PC-9 (cell line): ENCODE data around the gene SLC22A23. TPM values are rescaled to one million over a fixed set of nuclear protein-coding genes. Genes with fewer than 3 reads are reported as not detected.

Source experiments
- BruUV-seq: library from RNA; stranded (reverse); fragments of 400-500 nt; replicated peaks from 2 replicates; lab custom pipeline; 2021; lab: Mats Ljungman, UMichigan
- CTCF ChIA-PET: fragments of 300-600 bp; sonication (Branson Sonifier 250); formaldehyde crosslinking; loops from one replicate; lab custom pipeline; 2022; ENCODE audit warnings: antibody characterized with exemption; lab: Charles Lee
- POLR2A ChIA-PET: fragments of 300-600 bp; sonication (Branson Sonifier 250); formaldehyde crosslinking; loops from one replicate; lab custom pipeline; 2022; ENCODE audit warnings: antibody characterized with exemption; ENCODE audit not compliant: unreplicated experiment; lab: Charles Lee
- DNase-seq, 2 experiments: peaks; one replicate each; pipeline versions ENCODE4 v3.0.0 to v3.0.0-alpha.2; 2015 to 2022; ENCODE audit warnings: mixed read lengths in 1 of 2
- H2AFZ ChIP-seq: fragments of 200-600 bp; sonication (generic); 2 replicates; pipeline ENCODE4 v1.8.1; 2017; ENCODE audit warnings: antibody characterized with exemption
- H3F3A ChIP-seq: fragments of 200-600 bp; sonication (generic); 2 replicates; pipeline ENCODE4 v1.8.1; 2017; ENCODE audit warnings: antibody characterized with exemption, mild to moderate bottlenecking, low read depth; ENCODE audit not compliant: insufficient read depth
- H3K27ac ChIP-seq: fragments of 200-600 bp; sonication (generic); 2 replicates; pipeline ENCODE4 v1.6.1; 2016; ENCODE audit warnings: mixed run types
- H3K27me3 ChIP-seq: fragments of 200-600 bp; sonication (generic); 2 replicates; pipeline ENCODE4 v1.6.1; 2016; ENCODE audit warnings: low read depth, mixed run types; ENCODE audit not compliant: insufficient read depth
- H3K36me3 ChIP-seq: fragments of 200-600 bp; sonication (generic); 2 replicates; pipeline ENCODE4 v1.6.1; 2016; ENCODE audit warnings: low read depth, mixed run types
- H3K4me1 ChIP-seq: fragments of 200-600 bp; sonication (generic); replicated peaks from 2 replicates; pipeline ENCODE4 v1.6.1; 2016; ENCODE audit warnings: mixed run types; ENCODE audit not compliant: insufficient read depth
- H3K4me2 ChIP-seq: fragments of 200-600 bp; sonication (generic); 2 replicates; pipeline ENCODE4 v1.6.1; 2017; ENCODE audit warnings: mixed run types
- H3K4me3 ChIP-seq: fragments of 200-600 bp; sonication (generic); 2 replicates; pipeline ENCODE4 v1.6.1; 2016; ENCODE audit warnings: mixed run types
- H3K79me2 ChIP-seq: fragments of 200-600 bp; sonication (generic); 2 replicates; pipeline ENCODE4 v1.6.1; 2017; ENCODE audit warnings: low read depth, mixed run types
- H3K9me2 ChIP-seq: fragments of 200-600 bp; sonication (generic); 2 replicates; pipeline ENCODE4 v1.8.1; 2017; ENCODE audit warnings: mild to moderate bottlenecking; ENCODE audit not compliant: insufficient read depth
- H3K9me3 ChIP-seq: fragments of 200-600 bp; sonication (generic); 2 replicates; pipeline ENCODE4 v1.8.1; 2016; ENCODE audit warnings: low read depth; ENCODE audit not compliant: insufficient read depth
- H4K20me1 ChIP-seq: fragments of 200-600 bp; sonication (generic); 2 replicates; pipeline ENCODE4 v1.8.1; 2017; ENCODE audit not compliant: insufficient read depth
- EZH2 ChIP-seq: fragments of 200-600 bp; sonication (generic); IDR thresholded peaks from 2 replicates; pipeline ENCODE4 v1.8.0; 2017; ENCODE audit warnings: antibody characterized with exemption, low read depth
- intact Hi-C: fragments of 100-400 bp; cut with micrococcal nuclease; formaldehyde crosslinking; loops from one replicate; pipeline ENCODE4 v1.10.0; 2022; ENCODE audit not compliant: unreplicated experiment
- total RNA-seq: library from RNA; stranded (reverse); gene quantifications from 2 replicates; pipeline ENCODE4 v1.2.3, GENCODE V29; 2021
- TF ChIP-seq, protein P1 (sequence below): fragments of 200-600 bp; sonication (generic); conservative IDR thresholded peaks from 2 replicates; pipeline ENCODE4 v1.6.1; 2017; ENCODE audit warnings: mixed run types, antibody characterized with exemption, mild to moderate bottlenecking, moderate library complexity

SLC22A23 gene
- total RNA-seq, 1 experiment from 2014 or later: 13.5 TPM

- intact Hi-C loops: loop anchor here (5.0 kb wide), 4 partner anchors 141 to 731 kb away; partner anchors contain the start of gene FAM50B
- Histone ChIP-seq H3K4me1 (no peaks in the 10 kb centered on the region), H3K4me2 (no peak overlapping the region), H4K20me1 (no peaks in the 10 kb centered on the region), H3K36me3 (no peaks in the 10 kb centered on the region), H3K27ac (no peak overlapping the region), H3F3A (no peaks in the 10 kb centered on the region), H3K4me3 (no peak overlapping the region), H3K79me2 (no peaks in the 10 kb centered on the region), H2AFZ (no peak overlapping the region), H3K9me3 (no peaks in the 10 kb centered on the region), H3K27me3 (no peaks in the 10 kb centered on the region), H3K9me2 (no peaks in the 10 kb centered on the region)
- no TSS peak for BruUV-seq
- no peak for DNase-seq
- TF ChIP-seq, protein P1, sequence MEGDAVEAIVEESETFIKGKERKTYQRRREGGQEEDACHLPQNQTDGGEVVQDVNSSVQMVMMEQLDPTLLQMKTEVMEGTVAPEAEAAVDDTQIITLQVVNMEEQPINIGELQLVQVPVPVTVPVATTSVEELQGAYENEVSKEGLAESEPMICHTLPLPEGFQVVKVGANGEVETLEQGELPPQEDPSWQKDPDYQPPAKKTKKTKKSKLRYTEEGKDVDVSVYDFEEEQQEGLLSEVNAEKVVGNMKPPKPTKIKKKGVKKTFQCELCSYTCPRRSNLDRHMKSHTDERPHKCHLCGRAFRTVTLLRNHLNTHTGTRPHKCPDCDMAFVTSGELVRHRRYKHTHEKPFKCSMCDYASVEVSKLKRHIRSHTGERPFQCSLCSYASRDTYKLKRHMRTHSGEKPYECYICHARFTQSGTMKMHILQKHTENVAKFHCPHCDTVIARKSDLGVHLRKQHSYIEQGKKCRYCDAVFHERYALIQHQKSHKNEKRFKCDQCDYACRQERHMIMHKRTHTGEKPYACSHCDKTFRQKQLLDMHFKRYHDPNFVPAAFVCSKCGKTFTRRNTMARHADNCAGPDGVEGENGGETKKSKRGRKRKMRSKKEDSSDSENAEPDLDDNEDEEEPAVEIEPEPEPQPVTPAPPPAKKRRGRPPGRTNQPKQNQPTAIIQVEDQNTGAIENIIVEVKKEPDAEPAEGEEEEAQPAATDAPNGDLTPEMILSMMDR: no peak
- TF ChIP-seq EZH2: no peak
- CTCF ChIA-PET: no interaction called here
- POLR2A ChIA-PET: no interaction called here
Measured at GRCh38 chr6:3276174-3277167, 180.4 kb downstream of the SLC22A23 start.

DNA sequence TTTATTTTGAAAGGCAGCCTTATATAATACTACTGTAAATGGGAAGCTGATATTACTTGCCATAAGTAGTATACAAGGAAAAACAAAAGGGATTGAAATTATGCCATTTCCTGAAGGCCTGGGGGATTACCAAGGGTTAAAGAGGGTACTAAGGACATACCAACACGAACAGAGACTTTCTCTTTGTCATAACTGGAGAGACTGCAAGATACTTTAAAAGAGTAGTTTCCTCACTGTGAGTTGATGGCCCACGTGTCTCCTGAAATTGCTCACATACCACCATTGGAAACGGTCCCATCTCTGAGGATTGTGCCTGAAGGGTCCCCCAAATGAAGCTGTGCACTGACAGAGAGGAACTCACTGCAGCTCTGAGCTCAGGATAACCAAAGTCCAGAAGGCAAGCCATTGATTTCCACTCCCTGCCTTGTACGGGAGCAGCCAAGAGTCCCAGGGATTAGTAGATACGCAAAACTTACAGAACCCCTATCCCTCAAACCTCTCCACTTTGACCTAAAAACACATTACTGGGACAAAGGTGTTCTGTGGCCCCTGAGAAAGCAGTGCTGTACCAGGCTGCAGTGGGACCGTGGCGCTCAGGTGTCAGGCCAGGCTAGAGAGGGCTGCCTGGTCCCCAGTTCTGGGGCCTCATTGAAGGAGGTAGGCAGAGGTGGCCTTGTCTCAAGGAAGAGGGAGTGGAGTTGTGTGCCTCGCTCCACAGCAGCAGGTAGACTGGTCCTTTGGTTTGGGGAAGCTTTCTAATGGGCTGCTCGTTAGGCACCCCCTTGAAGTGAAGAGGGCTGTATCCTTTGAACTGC lies 182.9 kb downstream of the SLC22A23 start:
- no peaks in the 10 kb centered on the region for H3K79me2 ChIP-seq
- no peaks in the 10 kb centered on the region for H3K36me3 ChIP-seq
- H3K4me3 ChIP-seq: no peak overlapping the region
- intact Hi-C loops: no loop called here
- no peak for DNase-seq
- TF ChIP-seq, protein P1: no peak
- TF ChIP-seq EZH2: no peak
- no peaks in the 10 kb centered on the region for H3K9me2 ChIP-seq
- no peak overlapping the region for H3K4me2 ChIP-seq
- no peak overlapping the region for H2AFZ ChIP-seq
- no peak overlapping the region for H3K27ac ChIP-seq
- POLR2A ChIA-PET: no interaction called here
- no peaks in the 10 kb centered on the region for H3K27me3 ChIP-seq
- CTCF ChIA-PET: no interaction called here
- BruUV-seq: no TSS peak
- no peaks in the 10 kb centered on the region for H3K4me1 ChIP-seq
- no peaks in the 10 kb centered on the region for H3K9me3 ChIP-seq
- H3F3A ChIP-seq: no peaks in the 10 kb centered on the region
- no peaks in the 10 kb centered on the region for H4K20me1 ChIP-seq

GRCh38 chr6:3272911-3273547 lies 183.8 kb downstream of the SLC22A23 start:
- ChIA-PET POLR2A (no interaction called here), CTCF (interaction anchor here (0.5 kb wide), 1 partner anchor 749 kb away, joined by 6 read pairs; no protein-coding TSS in a partner anchor)
- DNase-seq: no peak
- no TSS peak for BruUV-seq
- Histone ChIP-seq H3K4me3 (no peak overlapping the region), H3K9me3 (no peaks in the 10 kb centered on the region), H2AFZ (no peak overlapping the region), H3K4me2 (no peak overlapping the region), H4K20me1 (no peaks in the 10 kb centered on the region), H3K79me2 (no peaks in the 10 kb centered on the region), H3F3A (no peaks in the 10 kb centered on the region), H3K27me3 (no peaks in the 10 kb centered on the region), H3K27ac (no peak overlapping the region), H3K4me1 (no peaks in the 10 kb centered on the region), H3K9me2 (no peaks in the 10 kb centered on the region), H3K36me3 (no peaks in the 10 kb centered on the region)
- intact Hi-C loops: no loop called here
- TF ChIP-seq, protein P1: no peak
- no peak for TF ChIP-seq EZH2
